ENCODE results near the gene HS6ST1.

HS6ST1 gene

DNA sequence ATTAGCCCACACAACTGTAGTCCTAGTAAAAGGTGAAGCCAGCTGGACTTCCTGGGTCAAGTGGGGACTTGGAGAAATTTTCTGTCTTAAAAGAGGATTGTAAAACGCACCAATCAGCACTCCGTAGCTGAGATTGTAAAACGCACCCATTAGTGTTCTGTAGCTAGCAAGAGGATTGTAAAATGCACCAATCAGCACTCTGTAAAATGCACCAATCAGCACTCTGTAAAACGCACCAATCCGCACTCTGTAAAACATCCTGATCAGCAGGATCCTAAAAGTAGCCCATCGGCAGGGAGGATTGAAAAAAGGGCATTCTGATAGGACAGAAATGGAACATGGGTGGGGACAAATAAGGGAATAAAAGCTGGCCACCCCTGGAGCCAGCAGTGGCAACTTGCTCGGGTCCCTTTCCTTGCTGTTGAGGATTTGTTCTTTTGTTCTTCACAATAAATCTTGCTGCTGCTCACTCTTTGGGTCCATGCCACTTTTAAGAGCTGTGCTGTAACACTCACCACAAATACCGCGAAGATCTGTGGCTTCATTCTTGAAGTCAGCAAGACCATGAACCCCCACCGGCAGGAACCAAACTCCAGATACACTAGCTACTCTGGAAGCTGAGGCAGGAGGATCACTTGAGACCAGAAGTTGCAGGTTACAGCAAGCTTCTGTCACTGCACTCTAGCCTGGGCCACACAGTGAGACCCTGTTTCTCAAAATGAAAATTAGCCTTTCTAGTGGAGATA, 102.6 kb downstream of the HS6ST1 start:
- TF ChIP-seq, protein P1, sequence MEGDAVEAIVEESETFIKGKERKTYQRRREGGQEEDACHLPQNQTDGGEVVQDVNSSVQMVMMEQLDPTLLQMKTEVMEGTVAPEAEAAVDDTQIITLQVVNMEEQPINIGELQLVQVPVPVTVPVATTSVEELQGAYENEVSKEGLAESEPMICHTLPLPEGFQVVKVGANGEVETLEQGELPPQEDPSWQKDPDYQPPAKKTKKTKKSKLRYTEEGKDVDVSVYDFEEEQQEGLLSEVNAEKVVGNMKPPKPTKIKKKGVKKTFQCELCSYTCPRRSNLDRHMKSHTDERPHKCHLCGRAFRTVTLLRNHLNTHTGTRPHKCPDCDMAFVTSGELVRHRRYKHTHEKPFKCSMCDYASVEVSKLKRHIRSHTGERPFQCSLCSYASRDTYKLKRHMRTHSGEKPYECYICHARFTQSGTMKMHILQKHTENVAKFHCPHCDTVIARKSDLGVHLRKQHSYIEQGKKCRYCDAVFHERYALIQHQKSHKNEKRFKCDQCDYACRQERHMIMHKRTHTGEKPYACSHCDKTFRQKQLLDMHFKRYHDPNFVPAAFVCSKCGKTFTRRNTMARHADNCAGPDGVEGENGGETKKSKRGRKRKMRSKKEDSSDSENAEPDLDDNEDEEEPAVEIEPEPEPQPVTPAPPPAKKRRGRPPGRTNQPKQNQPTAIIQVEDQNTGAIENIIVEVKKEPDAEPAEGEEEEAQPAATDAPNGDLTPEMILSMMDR (IDR thresholded peaks at IDR 0.05; ENCODE audit: low read length, missing control alignments) = no peak
- no peak overlapping the region for H3K4me3 ChIP-seq (replicated peaks; ENCODE audit: low read depth, low read length)
- no peak for DNase-seq (ENCODE audit: low read depth)

Measured in fibroblast of pulmonary artery (primary cell).